ENCODE data around the gene ADAT3.

- TF ChIP-seq CTCF (IDR thresholded peaks at IDR 0.05) (no peak), POLR2A (IDR thresholded peaks at IDR 0.05) (peak in 1 of 4 donors; percentile 38), POLR2AphosphoS5 (IDR thresholded peaks at IDR 0.05) (peak in 1 of 2 donors; percentile 19), EP300 (IDR thresholded peaks at IDR 0.05) (no peak)
Measured at GRCh38 chr19:1882089-1882785, 23.0 kb upstream of the ADAT3 start.
